ENCODE results near the gene SELENOS.

The SELENOS gene

GRCh38 chr15:101276501-101277037 is 716 bp downstream of the SELENOS start:
- DNase-seq (ENCODE audit: low read depth): no peak

- no peak for DNase-seq (ENCODE audit: low read depth)
These were observed 2.3 kb downstream of the SELENOS start for GRCh38 chr15:101275018-101275417.

- no peak for DNase-seq (ENCODE audit: low read depth)
These were observed 3.8 kb downstream of the SELENOS start for GRCh38 chr15:101273534-101273933.

DNA sequence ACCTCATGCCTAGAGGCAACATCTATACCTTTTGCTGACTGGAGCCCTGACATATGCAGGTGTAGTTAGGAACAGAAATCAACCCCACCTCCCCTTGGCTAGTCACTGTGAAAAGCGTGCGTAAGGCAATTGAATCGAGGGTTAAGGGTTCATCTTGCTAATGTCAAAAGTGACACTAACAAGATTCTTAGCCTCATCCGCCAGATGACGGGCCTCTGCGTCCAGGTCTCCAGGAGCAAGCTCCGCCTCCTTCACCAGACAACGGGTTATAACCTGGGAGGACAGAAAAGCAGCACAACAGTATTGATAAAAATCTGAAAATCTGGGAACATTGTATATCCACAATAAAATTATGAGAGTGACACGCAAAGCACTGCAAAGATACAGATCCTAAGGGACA is 4.7 kb downstream of the SELENOS start:
- no peak for DNase-seq (ENCODE audit: low read depth)

DNA sequence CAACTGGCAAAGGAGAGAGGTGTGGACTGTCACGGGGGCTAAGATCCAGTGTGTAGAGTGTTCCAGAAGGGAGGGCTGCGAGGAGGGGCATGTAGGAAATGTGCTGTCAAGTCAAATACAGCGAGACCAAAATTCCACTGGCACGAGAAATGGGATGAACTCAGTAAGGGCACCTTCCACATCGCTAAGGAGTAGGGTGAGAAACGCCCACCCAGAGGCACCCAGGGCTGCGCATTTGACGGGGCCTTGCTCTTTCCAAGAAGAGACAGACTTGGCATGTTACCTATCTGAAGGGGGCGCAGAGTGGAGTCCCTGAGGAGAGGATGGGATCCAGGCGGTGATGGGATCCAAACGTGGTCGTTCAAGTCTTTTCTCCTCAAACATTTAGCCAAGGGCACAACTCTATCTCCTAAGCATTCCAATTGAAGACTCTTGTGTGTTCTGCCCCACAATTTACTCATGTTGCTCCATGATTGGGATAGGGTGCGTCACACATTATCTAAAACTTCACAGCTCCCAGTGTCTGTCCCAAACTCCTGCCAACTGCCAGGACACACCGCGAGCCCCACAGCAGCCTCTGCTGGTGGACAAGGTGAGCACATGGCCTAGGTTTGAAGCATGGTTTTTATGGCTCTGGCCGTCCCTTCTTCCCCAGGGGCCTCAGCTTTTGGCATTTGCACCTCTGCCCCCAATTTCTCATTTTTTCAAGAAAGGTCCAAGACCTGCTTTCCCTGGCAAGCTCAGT is 7.6 kb downstream of the SELENOS start:
- no peak for DNase-seq (ENCODE audit: low read depth)

DNA sequence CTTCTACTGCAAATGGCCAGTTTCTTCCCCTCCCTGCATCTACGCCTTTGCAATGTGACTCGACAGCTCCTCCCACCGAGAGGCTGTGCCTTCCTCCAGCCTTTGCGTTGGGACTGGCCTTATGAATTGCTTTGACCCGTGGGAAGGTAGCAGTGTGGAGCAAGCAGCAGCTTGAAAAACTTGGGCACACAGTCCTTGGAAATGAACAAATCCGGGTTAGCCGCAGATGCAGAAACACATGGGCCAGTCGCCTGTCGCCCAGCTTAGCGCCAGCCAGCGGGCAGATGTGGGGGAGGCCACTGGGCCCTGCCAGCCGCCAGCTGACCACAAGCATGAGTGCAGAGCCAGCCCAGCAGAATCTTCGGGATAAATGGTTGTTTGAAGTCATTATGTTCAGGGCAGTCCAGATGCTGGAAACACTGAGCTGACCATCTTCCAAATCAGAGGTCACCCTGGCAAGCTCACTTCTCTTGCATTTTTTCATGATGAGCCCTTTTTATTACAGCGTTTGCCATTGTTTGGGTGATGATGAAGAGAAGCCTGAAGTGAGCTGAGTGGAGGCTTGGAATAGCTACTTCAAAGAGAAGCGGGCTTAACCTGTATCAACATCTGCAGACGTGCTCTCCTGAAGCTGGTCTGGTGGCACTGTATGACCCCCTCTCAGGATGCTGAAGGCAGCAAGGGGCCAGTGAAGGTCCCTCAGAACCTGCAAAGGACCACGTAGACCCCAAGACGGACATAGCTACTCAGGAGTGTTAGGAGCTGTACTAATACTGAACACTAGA is 9.8 kb downstream of the SELENOS start:
- no peak for DNase-seq (ENCODE audit: low read depth)

DNA sequence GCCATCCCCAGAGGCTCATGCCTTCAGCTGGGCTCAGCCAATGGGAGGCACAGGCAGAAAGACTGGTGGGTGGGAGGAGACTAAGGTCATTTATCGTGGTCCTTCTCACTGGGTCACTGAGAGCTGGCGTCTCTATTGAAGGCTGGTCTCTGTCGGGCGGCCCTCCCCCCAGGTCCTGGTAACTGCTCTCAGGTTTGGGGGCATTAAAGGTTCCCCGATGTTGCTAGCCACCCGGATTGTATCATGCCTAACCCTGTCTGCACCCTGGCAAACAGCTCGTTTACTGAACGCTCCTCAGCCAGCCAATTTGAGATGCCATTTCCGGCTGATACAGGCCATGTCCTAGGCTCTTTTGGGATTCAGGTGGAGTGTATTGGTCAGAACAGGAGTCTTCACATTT is 10.5 kb downstream of the SELENOS start:
- no peak for DNase-seq (ENCODE audit: low read depth)

DNA sequence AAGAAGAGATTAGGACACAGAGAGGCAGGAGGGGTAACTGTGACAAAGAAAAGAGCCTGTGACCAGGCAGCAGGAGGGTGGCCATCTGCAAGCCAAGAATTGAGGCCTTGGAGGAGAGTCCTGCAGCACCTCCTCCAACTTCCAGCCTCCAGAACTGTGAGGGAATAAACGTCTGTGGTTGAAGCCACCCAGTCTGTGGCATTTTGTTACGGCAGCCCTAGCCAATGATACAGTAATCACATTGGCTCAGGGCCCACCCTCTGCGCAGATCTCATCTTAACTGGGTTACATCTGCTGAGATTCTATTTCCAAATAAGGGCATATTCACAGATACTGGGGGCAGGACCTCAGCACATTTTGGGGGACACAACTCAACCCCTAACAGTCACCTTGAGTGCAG is 11.3 kb downstream of the SELENOS start:
- no peak for DNase-seq (ENCODE audit: low read depth)

DNA sequence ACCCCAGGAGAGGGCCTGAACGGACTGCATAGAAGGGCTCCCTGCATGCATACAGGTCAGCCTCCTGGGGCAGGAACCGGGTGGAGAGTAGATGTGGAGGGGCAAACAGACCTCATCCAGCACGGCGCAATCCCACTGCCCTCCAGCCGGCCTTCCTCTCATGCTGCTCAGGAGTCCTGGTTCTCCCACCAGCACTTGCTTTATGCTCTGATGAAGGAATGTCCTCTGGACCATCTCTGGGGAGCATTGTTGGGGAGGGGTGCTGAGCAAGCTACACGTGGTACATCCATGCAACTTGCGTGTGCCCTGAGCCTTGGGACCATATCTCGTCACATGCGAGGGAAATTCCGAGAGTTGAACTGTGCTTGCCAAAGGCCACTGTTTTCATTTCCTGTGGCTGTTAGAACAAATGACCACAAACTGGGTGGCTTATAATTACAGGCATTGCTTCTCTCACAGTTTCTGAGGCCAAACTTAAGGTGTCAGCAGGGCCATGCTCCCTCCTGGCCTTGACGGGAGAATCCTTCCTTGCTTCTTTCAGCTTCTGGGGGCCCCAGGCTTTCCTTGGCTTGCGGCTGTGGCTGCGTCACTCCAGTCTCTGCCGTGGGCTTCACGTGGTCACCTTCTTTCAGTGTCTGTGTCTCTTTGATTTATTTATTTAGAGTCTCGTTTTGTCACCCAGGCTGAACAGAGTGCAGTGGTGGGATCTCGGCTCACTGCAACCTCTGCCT is 12.2 kb downstream of the SELENOS start:
- no peak for DNase-seq (ENCODE audit: low read depth)

DNA sequence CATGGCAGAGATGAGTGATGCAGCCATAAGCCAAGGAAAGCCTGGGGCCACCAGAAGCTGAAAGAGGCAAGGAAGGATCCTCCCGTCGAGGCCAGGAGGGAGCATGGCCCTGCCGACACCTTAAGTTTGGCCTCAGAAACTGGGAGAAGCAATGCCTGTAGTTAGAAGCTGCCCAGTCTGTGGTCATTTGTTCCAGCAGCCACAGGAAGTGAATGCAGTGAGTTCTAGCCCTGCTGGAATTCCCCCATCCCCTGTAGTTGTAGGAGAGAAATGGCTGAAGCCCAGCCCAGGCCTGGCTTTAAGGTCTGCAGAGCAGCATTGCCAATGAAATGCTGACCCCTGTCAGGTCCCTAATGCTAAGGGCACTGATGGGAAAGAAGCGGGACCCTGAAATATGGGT is 13.3 kb downstream of the SELENOS start:
- no peak for DNase-seq (ENCODE audit: low read depth)

DNA sequence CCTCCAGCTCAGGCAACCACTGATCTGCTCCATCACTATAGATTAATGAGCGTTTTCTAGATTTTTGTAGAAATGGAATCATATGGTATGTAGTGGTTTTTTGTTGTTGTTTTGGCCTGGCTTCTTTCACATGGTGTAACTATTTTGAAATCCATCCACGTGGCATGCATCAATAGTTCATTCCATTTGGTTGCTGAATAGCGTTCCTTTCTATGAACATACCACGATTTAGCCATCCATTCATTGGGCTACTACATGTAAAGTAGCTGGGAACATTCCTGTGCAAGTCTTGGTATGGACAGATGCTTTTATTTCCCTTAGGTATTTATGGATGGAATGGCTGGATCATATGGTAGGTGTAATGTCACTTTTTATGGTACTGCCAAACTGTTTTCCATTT is 14.7 kb downstream of the SELENOS start:
- DNase-seq (ENCODE audit: low read depth): no peak

DNA sequence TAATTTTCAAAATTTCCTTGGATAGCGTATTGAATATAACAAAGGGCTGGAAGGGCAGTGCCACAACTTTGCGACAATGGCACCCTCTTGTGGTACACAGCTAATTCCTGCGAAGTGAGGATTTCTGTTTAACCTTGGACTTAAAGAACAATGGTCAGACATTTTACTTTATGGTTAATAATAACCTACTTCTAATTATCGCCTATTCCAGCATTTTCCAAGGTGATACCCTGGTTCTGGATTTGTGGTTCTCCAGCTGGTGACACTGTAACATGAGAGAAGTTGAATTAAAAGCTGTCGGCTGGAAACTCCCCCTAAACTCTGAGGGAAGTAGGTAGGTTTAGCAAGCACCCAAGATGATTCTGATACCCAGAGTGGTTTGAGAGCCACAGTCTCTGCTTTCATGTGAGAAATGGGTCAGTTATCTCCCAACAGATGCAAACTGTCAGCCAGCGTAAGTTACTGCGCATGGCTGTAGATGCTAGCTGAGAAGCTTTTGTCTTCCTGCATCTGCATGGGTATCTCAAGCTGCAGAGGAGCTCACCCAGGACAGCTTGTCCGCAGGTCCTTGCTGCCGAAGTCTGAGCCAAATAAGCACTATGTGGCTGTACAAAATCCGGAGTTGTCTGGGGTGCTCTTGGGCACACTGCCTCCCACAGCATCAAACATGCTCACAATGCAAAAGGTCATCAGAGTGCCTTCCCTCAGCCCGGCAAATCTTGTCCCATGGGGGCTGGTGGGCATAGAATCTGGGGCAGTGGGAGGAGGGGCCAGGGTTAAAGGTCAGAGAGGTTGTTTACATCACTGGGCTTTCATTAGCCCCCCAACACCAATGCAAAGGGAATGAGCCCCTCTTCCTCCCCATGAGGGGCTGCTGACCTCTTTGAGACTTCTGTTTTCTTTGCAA is 18.8 kb downstream of the SELENOS start:
- DNase-seq (ENCODE audit: low read depth): no peak

- DNase-seq (ENCODE audit: low read depth): no peak
These were observed 20.5 kb downstream of the SELENOS start for GRCh38 chr15:101256757-101257156.

DNA sequence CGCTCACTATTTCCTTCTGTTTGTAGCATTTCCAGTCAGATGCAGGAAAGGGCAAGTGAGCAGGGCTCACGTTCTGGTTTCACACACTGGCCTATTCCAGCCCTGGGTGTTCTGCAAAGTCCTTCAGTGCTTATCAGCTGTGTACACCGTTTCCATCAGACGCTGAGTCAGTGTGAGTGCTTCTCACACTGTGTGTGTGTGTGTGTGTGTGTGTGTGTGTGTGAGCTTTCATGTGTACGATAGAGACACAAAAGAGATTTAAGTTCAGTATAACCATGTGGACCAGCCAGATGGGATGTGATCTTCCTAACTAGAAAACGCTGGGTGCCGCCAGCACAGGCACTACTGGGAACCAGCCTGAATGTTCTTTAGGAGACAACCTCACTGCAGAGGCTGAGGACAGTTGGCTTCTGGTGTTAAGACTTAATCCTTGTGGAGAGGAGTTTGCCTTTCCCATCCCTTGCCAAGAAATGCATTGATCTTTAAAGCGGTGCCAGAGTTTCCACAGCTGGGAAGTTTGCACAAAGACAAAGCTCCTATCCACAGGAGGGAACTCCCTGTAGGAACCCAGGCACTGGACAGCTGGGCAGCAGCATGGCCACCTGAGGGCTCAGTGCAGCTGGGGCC is 21.6 kb downstream of the SELENOS start:
- DNase-seq (ENCODE audit: low read depth): no peak

DNA sequence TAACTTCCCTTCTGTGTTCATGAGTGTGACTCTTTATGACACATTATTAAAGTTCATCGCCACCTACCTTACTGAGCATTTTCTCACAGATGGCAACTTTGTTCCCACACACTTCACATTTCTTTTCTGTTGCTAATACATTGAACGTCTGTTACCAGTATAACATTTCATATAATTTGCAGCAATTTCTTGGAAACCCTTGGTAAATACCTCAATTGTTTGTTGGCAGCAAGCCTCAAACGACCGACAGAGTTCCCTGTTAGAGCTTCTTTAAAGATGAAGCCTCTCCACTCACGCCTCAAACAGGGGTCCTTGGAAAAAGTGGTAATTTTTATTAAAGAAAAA is 22.3 kb downstream of the SELENOS start:
- DNase-seq (ENCODE audit: low read depth): no peak

DNA sequence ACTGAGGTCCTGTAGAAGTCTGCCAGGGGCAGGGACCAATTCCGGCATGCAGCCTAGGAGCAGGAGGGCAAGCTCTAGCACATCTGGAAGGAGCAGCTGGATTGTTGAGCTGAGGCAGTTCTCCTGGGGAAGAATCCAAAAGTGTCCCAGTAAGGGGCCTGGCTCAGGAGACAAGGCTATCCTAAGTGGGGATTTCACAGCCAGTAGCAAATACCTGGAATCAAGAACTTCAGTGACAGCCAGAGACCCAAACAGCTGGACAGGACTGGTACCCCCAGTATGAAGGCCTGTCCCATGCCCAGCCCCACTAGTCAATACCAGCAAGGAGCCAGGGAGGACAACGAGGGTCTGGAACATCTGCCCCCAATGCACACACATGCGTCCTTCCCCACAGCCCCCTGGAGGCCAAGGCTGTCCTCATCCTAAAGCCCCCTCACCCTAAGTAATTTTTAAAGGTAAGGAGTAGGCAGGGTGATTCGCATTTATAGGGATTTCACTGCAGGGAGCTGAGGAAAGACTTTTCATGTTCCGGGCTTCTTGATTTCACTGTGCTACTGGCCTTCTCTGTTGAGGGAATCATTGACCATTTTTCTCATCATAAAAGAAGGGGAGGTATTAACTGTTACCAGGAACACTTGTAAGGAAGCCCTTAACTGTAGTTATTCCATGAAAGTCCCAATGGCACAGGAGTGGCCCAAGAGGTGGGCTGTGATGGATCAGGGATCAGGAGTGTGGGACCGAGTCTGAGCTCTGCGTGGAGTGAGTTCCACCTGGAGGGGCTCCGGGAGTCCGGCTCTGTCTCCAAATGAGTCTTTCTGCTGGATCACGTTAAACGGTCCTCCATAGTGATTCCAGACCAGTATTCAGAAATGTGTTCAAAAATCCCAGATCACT is 22.9 kb downstream of the SELENOS start:
- DNase-seq (ENCODE audit: low read depth): no peak

DNA sequence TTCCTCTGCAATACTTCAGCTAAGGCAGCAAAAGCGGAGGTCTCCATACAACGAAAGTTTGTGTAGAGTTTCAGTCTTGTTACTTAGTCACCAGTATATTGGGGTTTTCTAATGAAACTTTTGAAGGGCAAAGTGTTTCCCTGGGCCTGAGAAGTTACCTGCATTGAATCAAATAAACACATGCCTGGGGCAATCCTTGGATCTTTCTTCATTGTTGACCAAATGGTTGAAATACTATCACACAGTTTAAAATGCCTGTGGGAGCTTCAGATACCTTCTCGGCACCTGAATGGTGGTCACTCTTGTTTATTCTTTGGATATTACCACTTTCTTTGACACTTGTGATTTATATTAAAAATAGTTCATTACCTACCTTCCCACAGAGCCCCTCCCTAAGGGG is 24.4 kb downstream of the SELENOS start:
- no peak for DNase-seq (ENCODE audit: low read depth)

DNA sequence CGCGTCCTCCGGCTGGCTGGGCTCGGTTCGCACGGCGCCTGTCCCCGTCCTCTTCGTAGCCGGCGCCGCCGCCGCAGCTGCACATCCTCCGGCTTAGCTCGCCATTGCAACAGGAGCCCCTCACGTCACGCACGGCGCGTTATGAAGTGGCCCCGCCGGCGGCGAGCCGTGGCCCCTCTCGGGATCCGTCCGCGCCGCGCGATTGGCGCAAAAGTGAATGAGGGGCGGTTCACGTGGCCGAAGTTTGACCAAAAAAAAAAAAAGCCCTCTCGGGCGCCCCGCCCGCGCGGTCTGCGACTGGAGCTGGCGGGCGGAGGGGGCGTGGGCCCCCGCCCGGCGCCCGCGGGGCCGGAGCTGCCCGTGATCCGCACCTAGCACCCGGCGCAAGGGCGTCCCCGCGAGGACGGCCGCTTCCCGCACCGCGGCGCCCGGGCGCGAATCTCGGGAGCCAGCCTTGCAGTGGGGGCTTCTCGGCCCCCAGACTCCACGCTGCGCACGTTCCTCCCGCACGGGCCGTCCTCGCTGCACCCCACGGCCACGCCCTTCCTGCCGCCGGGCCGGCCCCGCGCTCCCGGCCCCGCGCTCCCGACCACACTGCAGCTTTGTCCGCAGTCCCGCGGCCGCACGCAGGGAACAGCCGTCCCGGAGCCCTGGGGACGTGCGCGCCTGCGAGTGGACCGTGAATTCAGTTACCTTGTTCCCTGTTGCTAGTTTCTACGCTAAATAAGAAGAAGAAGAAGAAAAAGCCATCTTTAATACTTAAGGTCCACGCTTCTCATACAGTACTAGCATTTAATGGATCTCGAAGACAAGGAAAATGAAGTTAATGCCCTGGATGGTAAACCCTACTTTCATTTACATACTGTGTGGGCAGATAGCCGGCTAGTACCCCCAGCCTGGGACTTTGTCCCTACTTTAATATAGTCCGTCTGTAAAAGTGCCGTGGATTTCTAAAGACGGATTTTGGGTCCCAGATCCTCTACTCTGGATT is 25.2 kb downstream of the SELENOS start, which contains the start of gene CHSY1:
TSS of gene CHSY1 (minus strand) at position 219 of the 991 bp plus-strand sequence. CDS start 592 bp downstream, outside the sequence.
- DNase-seq (ENCODE audit: low read depth): peak; percentile 70

Data from T follicular helper cell (primary cell).